Urinary bladder (tissue), 4 donors: ENCODE measurements around the gene NEURL1B. TPM values are rescaled to one million over a fixed set of nuclear protein-coding genes. Genes with fewer than 3 reads are reported as not detected.
"Not testable (repeated sequence)": the region's sequence is repeated elsewhere in the genome, so short reads cannot be mapped to it uniquely, and the experiment has no call there.

Source experiments
- DNase-seq: peaks from one replicate; pipeline ENCODE4 v3.0.0-alpha.2; 2015; ENCODE audit errors: extremely low spot score
- H3K27ac ChIP-seq: one replicate; pipeline ENCODE4 v1.5.1; 2013; ENCODE audit warnings: low read depth, mild to moderate bottlenecking, moderate library complexity
- H3K36me3 ChIP-seq: one replicate; pipeline ENCODE4 v1.6.1; 2013; ENCODE audit warnings: mild to moderate bottlenecking, moderate library complexity; ENCODE audit not compliant: insufficient read depth
- H3K4me1 ChIP-seq: one replicate; pipeline ENCODE4 v1.6.1; 2013; ENCODE audit warnings: mild to moderate bottlenecking, moderate library complexity; ENCODE audit not compliant: insufficient read depth
- H3K4me3 ChIP-seq: one replicate; pipeline ENCODE4 v1.5.1; 2013; ENCODE audit warnings: low read depth, low read length
- WGBS: extraction: QIAGEN DNeasy Blood & Tissue Kit; methylation state at CpG from one replicate; pipeline ENCODE4 v1.1.7; 2013; 5-methylcytosine and 5-hydroxymethylcytosine counted together
- polyA plus RNA-seq: library from polyadenylated mRNA; stranded (reverse); fragments of 200-250 nt; gene quantifications from one replicate; pipeline ENCODE4 v1.2.3, GENCODE V29; 2013
- total RNA-seq: library from RNA; depleted of rRNA; stranded (reverse); fragments of >200 nt; gene quantifications from one replicate; pipeline ENCODE4 v1.2.3, GENCODE V29; 2014
- donor health status: healthy with polysubstance abuse.
- donor health status: healthy.

The NEURL1B gene
- total and polyA plus RNA-seq, 2 donors, result 51.9 to 52.4 TPM

- H3K4me1 ChIP-seq, result no peaks in the 10 kb centered on the region
- no peak overlapping the region for H3K4me3 ChIP-seq
- WGBS, result 89% methylated on average over 15 of the region's 15 CpGs
- H3K36me3 ChIP-seq, result no peaks in the 10 kb centered on the region
- no peak for DNase-seq
- H3K27ac ChIP-seq, result no peak overlapping the region
These were observed 35.9 kb downstream of the NEURL1B start for GRCh38 chr5:172676914-172677475.

- not testable (repeated sequence) for H3K4me3 ChIP-seq, H3K4me1 ChIP-seq, DNase-seq, H3K27ac ChIP-seq, H3K36me3 ChIP-seq
- 87% methylated on average over 5 of the region's 5 CpGs for WGBS
These were observed 37.4 kb downstream of the NEURL1B start for GRCh38 chr5:172678362-172678874.

DNA sequence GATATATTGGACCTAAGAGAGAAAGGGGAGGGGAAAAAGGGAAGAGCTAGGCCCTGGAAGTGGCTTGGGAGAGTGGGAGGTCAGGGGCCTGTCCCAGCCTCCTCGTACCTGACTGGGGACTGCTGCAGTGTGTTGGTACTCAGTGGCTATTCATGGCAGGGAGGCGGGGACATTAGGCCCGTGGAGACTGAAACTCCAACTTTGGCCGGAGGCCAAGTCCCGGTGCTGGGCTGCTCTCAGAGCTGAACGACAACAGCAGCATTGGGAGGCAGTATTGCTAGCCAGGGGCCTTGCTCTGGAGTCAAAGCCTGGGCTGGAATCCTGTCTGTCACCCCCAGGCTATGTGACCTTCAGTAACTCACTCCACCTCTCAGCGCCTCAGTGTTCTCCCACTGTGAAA is 37.8 kb downstream of the NEURL1B start:
- Histone ChIP-seq H3K36me3 (no peaks in the 10 kb centered on the region), H3K27ac (no peak overlapping the region), H3K4me1 (no peaks in the 10 kb centered on the region), H3K4me3 (no peak overlapping the region)
- no peak for DNase-seq
- WGBS, result 31% methylated on average over 7 of the region's 7 CpGs

DNA sequence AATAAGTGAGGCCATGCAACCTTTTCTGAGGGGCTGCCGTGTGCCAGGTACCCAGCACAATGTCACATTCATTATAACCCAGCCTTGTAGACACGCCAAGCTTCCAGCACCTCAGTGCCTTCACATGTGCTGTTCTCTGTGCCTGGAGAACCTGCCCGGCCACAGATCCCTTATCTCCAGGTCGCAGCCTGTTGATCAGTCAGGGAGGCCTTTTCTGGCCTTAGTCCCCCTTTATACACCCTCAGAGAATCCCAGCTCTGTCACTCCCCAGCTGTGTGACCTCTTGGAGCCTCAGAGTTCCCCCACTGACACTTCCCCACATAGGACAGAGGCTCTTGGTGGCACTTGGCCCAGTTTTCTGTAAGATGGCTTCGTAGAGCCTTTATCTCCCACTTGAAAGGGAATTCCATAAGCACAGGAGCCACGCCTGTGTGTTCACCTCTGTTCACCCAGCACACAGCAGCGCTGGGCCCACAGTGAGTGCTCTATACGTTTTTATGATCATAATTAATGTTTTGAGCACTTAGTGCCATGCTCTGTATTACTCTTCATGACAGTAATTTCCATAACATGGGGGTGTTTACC is 38.7 kb downstream of the NEURL1B start:
- Histone ChIP-seq H3K36me3 (no peaks in the 10 kb centered on the region), H3K4me3 (no peak overlapping the region), H3K4me1 (no peaks in the 10 kb centered on the region), H3K27ac (no peak overlapping the region)
- no peak for DNase-seq
- WGBS, result 61% methylated on average over 8 of the region's 8 CpGs

- no peak for DNase-seq
- Histone ChIP-seq H3K27ac (no peak overlapping the region), H3K36me3 (no peaks in the 10 kb centered on the region), H3K4me1 (no peaks in the 10 kb centered on the region), H3K4me3 (no peak overlapping the region)
- 62% methylated on average over 5 of the region's 5 CpGs for WGBS
These were observed 39.9 kb downstream of the NEURL1B start for GRCh38 chr5:172680921-172681320.

- H3K27ac ChIP-seq, result no peak overlapping the region
- DNase-seq, result no peak
- no peaks in the 10 kb centered on the region for H3K4me1 ChIP-seq
- H3K36me3 ChIP-seq, result no peaks in the 10 kb centered on the region
- H3K4me3 ChIP-seq, result no peak overlapping the region
- 92% methylated on average over 4 of the region's 4 CpGs for WGBS
These were observed 40.4 kb downstream of the NEURL1B start for GRCh38 chr5:172681421-172681820.

DNA sequence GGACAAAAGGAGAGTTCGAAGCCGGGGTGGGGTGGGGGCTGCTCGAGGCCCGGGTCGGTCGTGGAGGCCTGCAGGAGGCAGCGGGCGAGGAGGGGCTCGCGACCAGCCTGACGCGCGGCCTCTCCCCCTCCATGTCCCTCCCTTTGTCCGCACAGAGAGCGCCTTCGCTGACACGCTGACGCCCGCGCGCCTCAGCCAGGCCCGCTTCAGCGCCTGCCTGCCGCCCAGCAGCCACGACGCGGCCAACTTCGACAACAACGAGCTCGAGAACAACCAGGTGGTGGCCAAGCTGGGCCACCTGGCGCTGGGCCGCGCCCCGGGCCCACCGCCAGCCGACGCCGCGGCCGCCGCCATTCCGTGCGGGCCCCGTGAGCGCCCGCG is 42.2 kb downstream of the NEURL1B start:
- 72% methylated on average over 47 of the region's 47 CpGs for WGBS
- Histone ChIP-seq H3K36me3 (no peaks in the 10 kb centered on the region), H3K27ac (no peak overlapping the region), H3K4me1 (no peaks in the 10 kb centered on the region), H3K4me3 (no peak overlapping the region)
- no peak for DNase-seq

DNA sequence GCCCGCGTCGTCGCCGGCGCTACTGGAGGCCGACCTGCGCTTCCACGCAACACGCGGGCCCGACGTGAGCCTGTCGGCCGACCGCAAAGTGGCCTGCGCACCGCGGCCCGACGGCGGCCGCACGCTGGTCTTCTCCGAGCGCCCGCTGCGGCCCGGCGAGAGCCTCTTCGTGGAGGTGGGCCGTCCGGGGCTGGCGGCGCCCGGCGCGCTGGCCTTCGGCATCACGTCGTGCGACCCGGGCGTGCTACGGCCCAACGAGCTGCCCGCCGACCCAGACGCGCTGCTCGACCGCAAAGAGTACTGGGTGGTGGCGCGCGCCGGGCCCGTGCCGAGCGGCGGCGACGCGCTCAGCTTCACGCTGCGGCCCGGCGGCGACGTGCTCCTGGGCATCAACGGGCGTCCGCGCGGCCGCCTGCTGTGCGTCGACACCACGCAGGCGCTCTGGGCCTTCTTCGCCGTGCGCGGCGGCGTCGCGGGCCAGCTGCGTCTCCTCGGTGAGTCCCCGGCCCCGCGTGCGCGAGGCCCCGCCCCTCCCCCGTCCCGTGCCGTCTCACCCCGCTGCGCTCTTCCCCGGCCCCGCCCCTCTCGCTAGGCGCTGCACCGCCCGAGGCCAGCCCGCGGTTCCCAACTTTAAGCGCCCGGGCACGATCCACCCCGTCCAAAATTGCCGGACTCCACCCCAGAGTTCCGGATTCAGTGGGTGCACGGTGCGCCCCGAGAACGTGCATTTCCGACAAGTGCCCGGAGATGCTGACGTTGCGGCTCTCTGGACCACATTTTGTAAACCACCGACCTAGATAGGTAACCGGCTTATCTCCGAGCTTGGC is 42.8 kb downstream of the NEURL1B start:
- WGBS, result 52% methylated on average over 125 of the region's 125 CpGs
- Histone ChIP-seq H3K36me3 (no peaks in the 10 kb centered on the region), H3K27ac (no peak overlapping the region), H3K4me1 (no peaks in the 10 kb centered on the region), H3K4me3 (no peak overlapping the region)
- DNase-seq, result no peak

- WGBS, result 92% methylated on average over 4 of the region's 4 CpGs
- DNase-seq, result no peak
- H3K27ac ChIP-seq, result no peak overlapping the region
- H3K36me3 ChIP-seq, result no peaks in the 10 kb centered on the region
- no peak overlapping the region for H3K4me3 ChIP-seq
- H3K4me1 ChIP-seq, result no peaks in the 10 kb centered on the region
These were observed 44.0 kb downstream of the NEURL1B start for GRCh38 chr5:172685091-172685490.

DNA sequence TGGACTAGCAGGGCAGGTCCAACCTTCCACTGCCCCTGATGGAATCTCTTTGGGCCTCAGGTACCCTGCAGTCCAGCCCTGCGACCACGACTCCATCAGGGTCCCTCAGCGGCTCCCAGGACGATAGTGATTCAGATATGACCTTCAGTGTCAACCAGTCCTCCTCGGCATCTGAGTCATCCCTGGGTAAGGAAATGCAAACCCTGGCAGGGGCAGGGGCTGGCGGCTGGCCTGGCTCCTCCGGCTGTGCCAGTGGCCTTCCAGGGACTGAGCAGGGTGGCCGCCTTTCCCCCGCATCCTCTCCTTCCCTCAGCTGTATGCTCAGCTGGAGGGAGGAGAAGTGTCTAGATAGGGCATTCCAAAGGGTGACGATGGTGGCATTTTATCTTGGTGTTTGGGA is 45.0 kb downstream of the NEURL1B start:
- Histone ChIP-seq H3K4me3 (no peak overlapping the region), H3K36me3 (no peaks in the 10 kb centered on the region), H3K4me1 (no peaks in the 10 kb centered on the region), H3K27ac (no peak overlapping the region)
- no peak for DNase-seq
- 76% methylated on average over 10 of the region's 10 CpGs for WGBS

DNA sequence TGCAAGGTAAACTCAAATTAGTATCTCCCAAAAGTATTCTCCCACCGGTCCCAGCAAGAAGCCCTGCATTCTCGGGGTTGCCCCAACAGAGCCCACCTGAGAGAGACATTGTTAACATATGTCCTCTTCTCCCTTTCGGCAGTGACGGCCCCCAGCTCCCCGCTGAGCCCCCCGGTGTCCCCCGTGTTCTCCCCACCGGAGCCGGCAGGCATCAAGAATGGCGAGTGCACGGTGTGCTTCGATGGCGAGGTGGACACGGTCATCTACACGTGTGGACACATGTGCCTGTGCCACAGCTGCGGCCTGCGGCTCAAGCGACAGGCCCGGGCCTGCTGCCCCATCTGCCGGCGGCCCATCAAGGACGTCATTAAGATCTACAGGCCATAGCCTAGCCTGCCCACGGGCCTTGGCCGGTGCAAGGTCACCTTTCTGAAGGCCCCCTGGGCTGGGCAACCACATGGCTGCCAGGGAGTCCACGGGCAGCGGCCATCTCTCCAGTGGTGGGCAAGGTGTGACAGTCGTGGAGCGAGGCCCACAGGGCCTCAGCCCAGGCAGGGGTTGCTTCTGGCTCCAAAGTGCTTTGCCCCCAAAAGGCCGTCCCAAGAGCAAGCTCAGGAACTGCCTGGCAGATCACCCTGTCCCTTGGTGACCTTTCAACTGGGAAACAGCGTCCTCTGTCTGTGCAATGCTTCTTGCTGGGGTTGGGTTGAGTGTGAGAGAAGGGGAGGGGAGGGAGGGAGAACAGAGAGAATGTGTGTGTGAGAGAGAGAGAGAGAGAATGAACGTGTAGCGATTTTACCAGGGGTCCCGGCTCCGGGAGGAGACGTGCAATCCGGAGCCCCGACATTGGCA is 45.7 kb downstream of the NEURL1B start:
- H3K4me3 ChIP-seq, result no peak overlapping the region
- H3K4me1 ChIP-seq, result no peaks in the 10 kb centered on the region
- DNase-seq, result no peak
- WGBS, result 87% methylated on average over 37 of the region's 37 CpGs
- H3K27ac ChIP-seq, result no peak overlapping the region
- H3K36me3 ChIP-seq, result no peaks in the 10 kb centered on the region

DNA sequence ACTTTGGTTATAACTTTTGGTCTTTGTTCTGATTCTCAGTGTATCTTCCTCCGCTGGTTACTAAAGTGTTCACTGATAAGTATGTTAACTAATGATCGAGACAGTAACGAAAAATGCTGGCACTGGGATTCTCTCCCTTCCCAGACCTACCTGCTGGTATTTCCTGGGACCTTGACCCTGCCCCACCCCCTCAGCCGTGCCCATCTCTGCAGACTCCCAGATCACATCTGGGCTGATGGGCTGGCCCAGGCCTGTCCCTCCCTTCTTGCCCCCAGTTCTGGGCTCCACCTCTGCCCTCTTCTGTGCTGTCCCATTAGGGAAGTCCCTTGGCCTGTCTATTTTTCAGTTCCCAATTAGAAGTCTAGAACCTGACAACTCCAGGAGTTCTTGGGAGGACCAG is 46.9 kb downstream of the NEURL1B start:
- H3K4me3 ChIP-seq, result no peak overlapping the region
- 70% methylated on average over 4 of the region's 4 CpGs for WGBS
- no peak for DNase-seq
- H3K4me1 ChIP-seq, result no peaks in the 10 kb centered on the region
- no peaks in the 10 kb centered on the region for H3K36me3 ChIP-seq
- no peak overlapping the region for H3K27ac ChIP-seq

DNA sequence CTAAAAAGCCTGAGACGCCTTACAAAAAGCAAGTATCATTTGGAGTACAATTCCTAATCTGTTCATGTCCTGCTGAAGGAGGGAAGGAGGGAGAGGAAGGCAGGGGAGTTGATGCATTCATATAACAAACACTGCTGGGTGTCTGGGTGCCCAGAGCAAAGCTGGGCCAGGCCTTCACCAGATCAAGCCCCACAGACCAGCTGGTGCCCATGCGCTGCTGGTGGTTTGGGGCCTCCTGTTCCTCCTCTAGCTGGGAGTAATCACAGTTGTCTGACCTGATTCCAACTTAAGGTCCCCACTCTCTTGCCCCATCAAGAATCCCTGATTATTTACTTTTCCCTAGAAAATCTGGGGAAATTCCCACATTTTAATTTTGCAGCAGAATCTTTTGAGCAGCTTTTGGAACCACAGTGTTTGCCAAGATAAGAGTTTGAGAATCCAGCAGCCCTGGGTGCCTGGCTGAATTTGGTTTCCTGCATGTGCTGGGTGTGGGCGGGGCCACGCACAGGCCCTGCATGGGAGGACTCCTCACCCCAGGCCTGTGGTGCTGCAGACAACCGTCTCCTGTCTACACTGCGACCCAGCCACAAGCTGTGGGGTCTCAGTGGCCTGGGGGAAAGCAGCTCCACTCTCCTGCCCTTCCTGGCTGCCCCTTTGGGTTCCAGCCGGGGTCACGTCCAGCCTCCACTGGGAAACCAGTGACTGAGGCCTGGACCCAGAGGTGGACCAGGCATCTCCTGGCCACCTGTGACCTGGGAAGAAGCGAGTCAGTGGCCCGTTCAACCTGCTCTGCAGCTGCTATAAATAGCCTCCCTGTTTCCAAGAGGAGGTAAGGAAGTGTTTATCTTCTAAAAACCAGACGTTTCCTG is 47.5 kb downstream of the NEURL1B start:
- no peak overlapping the region for H3K4me3 ChIP-seq
- no peaks in the 10 kb centered on the region for H3K36me3 ChIP-seq
- 36% methylated on average over 11 of the region's 11 CpGs for WGBS
- DNase-seq, result no peak
- peak overlapping the region; percentile 32 for H3K27ac ChIP-seq
- no peaks in the 10 kb centered on the region for H3K4me1 ChIP-seq
